GM12891 (cell line): ENCODE measurements around the gene SDC4.

ENCODE experiments used
- DNase-seq: peaks from one replicate; pipeline ENCODE4 v3.0.0; 2011; ENCODE audit warnings: low spot score; ENCODE audit not compliant: insufficient read length
- FAIRE-seq: peaks from 2 replicates; lab custom pipeline; 2011; peaks lifted over from hg19 to GRCh38; lab: Jason Lieb, UNC
- PAX5 ChIP-seq: IDR thresholded peaks from 2 replicates; pipeline ENCODE4 v1.6.1; 2011; ENCODE audit warnings: low read length, moderate library complexity, mild to moderate bottlenecking; ENCODE audit not compliant: insufficient read depth, severe bottlenecking
- POLR2A ChIP-seq: IDR thresholded peaks from 2 replicates; pipeline ENCODE4 v1.6.1; 2011; ENCODE audit warnings: low read depth, low read length, control low read depth
- POLR2AphosphoS5 ChIP-seq: IDR thresholded peaks from 2 replicates; pipeline ENCODE4 v1.6.1; 2011; ENCODE audit warnings: low read depth, low read length, control low read depth
- POU2F2 ChIP-seq: IDR thresholded peaks from 2 replicates; pipeline ENCODE4 v1.6.1; 2011; ENCODE audit warnings: low read depth, mild to moderate bottlenecking, control low read depth, low read length, moderate library complexity
- SPI1 ChIP-seq: IDR thresholded peaks from 2 replicates; pipeline ENCODE4 v1.6.1; 2011; ENCODE audit warnings: low read depth, low read length, control low read depth
- TAF1 ChIP-seq: IDR thresholded peaks from 2 replicates; pipeline ENCODE4 v1.6.1; 2011; ENCODE audit warnings: low read depth, low read length, control low read depth

SDC4 gene

DNA sequence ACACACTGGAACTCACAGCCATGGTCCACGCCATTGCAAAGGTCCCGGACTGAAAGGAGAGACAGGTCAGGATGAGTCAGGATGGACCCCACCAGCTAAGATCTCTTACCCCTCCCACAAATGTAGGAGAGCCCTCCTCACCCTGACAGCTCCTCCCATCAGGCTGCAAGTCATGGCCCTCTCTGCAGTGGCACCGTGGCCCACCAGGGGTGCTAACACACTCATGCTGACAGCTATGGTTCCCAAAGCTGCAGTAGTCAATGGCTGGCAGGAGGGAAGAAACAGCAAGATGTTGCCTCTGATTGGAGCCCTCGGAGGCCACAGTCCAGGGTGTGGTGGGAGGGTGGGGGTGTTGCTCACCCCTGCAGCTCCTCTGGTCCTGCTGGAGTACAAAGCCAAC is 47.3 kb downstream of the SDC4 start:
- peak; percentile 58 for DNase-seq
- TF ChIP-seq POU2F2 (no peak), SPI1 (no peak), POLR2A (no peak), POLR2AphosphoS5 (no peak), PAX5 (no peak), TAF1 (no peak)
- FAIRE-seq: peak; percentile 78

DNA sequence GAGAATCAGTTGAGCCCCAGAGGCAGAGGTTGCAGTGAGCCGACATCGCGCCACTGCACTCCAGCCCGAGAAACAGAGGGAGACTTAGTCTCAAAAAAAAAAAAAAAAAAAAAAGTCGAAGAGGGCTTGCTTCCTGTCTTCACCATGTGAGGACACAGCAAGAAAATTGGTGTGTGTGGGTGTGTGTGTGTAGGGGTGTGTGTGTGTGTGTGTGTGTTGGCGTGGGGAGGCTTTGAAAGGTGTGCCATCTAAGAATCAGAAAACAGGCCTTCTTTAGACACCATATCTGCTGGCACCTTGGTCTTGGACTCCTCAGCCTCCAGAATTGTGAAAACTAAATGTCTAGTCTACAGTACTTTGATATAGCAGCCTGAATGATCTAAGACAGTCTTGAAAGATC is 48.4 kb downstream of the SDC4 start:
- FAIRE-seq (no peak), DNase-seq (no peak)
- TF ChIP-seq SPI1 (no peak), PAX5 (no peak), POLR2A (no peak)

DNA sequence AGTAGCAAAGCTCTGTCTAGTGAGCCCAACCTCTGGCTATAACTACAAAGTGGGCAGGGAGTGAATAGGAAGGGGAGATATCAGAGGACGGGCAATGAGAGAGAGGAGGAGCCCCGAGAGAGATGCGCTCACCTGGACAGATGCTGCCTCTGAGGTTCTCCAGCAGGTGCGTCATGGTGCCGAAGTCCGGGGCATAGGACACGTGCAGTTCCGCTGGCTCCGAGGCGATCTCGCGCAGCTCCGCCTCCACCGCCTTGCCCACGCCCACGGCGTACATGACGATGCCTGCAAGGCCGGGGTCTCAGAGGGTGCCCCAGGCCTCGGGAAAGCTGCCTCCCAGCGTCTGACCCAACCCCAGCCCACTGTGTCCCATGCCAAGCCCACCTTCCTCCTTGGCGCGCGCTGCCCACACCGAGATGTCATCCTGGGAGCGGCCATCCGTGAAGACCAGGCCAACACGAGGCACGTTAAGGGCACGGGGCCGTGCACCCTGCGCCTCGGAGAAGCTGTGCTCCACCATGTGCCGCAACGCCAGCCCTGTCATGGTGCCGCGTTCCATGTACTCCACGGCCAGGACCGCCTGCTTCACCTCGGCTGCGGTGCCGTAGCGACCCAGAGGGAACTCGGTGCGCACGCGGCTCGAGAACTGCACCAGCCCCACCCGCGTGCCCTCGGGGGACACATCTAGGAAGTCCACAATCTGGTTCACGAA is 50.3 kb downstream of the SDC4 start:
- TF ChIP-seq TAF1 (no peak), SPI1 (no peak), POLR2AphosphoS5 (no peak), POU2F2 (no peak), POLR2A (no peak), PAX5 (no peak)
- no peak for FAIRE-seq
- no peak for DNase-seq

DNA sequence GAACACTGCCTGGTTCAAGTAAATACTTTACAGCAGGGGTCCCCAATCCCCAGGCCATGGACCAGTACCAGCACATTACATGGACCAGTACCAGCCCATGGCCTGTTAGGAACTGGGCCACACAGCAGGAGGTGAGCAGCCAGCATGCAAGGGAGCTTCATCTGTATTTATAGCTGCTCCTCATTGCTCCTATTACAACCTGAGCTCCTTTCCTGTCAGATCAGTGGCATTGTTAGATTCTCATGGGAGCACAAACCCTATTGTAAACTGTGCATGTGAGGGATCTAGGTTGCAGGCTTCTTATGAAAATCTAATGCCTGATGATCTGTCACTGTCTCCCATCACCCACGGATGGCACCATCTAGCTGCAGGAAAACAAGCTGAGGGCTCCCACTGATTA is 53.6 kb downstream of the SDC4 start:
- FAIRE-seq (no peak), DNase-seq (no peak)
- no peak for TF ChIP-seq PAX5
- TF ChIP-seq TAF1: no peak
- TF ChIP-seq POU2F2: no peak
- no peak for TF ChIP-seq POLR2A
- no peak for TF ChIP-seq SPI1
- no peak for TF ChIP-seq POLR2AphosphoS5

DNA sequence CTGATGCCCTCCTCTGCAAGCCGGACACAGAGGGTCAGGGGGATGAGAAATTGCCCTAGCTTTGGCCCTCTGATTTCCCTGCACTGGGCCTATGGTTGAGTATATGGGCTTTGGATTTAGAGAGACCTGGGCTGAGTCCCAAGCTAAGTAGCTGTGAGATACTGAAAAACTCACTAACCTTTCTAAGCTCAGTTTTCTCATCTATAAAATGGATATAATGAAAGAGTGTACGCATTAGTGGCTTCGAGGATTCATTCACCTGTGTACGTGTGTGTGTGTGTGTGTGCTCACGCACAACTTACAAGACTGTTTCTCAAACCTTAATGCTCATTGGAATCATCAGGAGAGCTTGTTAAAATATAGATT is 54.2 kb downstream of the SDC4 start:
- FAIRE-seq: no peak
- no peak for TF ChIP-seq POU2F2
- TF ChIP-seq TAF1: no peak
- no peak for TF ChIP-seq POLR2A
- no peak for TF ChIP-seq POLR2AphosphoS5
- TF ChIP-seq SPI1: no peak
- no peak for TF ChIP-seq PAX5
- DNase-seq: no peak

DNA sequence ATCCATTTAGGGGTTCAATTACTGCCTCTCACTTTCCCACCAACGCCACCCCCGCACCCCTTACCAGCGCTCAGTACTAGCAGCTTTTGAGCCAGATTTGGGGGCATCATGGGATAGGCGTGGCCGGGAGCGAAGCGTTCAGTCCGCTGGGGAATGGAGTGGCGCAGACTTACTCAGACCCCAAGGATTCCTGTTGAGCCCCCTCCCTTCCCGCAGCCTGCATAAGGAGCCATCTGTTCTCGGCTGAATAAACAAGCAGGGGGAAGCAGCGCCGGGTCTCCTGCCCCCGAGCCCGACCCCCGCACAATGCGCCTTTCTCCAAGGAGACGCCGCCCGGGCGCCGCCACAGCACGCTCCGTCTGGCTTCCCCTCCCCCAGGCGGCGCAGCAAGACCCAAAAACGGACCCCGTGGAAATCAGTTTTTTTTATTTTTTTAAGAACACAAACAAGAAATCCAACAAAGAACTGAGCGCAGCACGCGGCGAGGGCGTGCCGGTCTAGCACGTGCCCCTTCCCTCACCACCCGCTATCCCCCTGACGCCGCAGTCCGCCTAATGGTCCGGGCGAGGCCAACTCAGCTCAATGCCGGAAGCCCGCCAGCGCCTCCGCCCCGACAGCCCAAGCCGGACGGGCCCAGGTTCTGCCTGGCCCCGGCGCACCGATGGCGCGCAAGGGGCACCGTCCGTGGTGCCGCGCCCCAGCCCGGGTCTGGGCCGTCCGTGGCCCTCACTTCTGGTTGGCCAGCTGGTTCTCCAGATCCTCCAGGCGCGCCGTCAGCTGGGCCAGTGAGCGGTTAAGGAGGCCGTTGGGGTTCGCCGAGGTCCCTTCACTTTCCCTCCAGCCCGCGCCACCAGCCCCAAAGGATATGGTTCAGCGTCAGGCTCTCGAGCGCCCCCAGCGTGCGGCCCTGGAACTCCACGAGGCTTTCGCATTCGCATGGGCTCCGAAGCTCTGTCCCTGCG is 54.9 kb downstream of the SDC4 start:
- no peak for FAIRE-seq
- peak; percentile 79 for DNase-seq
- TF ChIP-seq SPI1 (no peak), PAX5 (no peak), POLR2AphosphoS5 (no peak), POU2F2 (no peak), TAF1 (no peak), POLR2A (no peak)

DNA sequence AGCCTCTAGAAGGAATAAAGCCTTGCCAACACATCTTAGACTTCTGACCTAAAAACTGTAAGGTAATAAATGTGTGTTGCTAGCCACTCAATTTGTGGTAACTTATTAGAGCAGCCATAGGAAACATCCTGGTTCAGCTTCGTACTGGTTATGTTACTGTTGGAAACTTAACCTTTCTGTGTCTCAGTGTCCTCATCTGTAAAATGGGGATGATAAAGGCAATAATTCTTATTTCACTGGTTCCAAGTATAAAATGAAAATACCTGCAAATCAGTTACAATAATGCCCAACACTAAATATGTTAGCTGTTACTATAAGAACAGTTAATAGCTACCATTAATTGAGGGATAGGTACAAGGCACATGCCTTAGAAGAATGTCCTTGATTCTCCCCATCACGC is 55.9 kb downstream of the SDC4 start:
- no peak for TF ChIP-seq TAF1
- TF ChIP-seq POLR2AphosphoS5: no peak
- TF ChIP-seq SPI1: no peak
- TF ChIP-seq POU2F2: no peak
- DNase-seq: no peak
- no peak for FAIRE-seq

DNA sequence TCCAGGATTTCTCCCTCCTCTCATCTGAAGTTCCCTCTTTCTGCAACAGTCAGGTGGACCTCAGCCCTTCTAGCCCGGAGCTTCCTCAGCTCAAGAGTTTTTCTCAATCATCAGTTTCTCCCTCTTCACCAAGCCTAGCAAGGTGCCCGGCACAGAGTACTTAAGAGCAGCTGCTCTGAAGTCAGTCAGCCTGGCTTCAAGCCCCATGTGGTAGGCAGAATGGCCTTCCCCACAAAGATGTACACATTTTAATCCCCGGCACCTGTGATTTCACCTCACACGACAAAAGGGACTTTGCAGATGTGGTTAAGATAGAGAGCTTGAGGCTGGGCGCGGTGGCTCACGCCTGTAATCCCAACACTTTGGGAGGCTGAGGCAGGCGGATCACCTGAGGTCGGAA is 56.7 kb downstream of the SDC4 start:
- FAIRE-seq: no peak
- TF ChIP-seq TAF1: no peak
- no peak for TF ChIP-seq POLR2A
- TF ChIP-seq SPI1: no peak
- TF ChIP-seq POLR2AphosphoS5: no peak
- no peak for TF ChIP-seq POU2F2
- no peak for TF ChIP-seq PAX5
- no peak for DNase-seq

DNA sequence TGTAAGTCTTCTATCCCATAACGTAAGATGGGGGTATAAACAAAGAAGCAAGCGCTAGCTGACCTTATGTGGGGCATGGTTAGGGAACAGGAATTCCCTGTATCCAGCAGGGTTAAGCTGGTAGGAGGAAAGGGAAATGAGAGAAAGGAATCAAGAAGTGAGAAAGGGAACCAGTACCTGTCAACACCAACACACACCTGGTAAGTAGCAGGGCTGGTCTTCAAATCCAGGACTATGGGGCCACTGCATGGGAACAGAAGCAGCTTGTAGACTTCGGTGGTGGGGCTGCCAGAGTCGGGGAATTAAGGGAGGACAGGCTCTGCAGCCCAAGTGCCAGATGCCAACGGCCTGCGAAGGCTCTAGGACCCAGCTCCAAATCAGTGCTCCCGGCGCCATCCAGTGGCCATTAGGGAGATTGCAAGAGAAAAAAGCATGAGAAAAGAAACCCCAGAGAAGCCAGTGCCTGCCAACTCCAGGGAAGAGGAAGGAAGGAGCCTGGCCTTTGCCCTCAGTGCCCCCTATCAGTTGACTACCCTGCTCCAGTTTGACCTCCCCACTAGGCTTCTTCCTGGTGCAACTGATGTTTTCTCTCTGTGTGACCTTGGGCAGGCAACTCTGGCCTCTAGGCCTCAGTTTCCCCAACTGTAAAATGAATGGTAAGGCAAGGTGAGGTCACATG is 57.4 kb downstream of the SDC4 start:
- DNase-seq: peak; percentile 51
- FAIRE-seq: peak; percentile 33
- no peak for TF ChIP-seq POU2F2
- peak; percentile 77 for TF ChIP-seq SPI1
